ENCODE data around the gene PDXP. TPM values are rescaled to one million over a fixed set of nuclear protein-coding genes. Genes with fewer than 3 reads are reported as not detected.

The PDXP gene
- total and polyA plus RNA-seq, 11 donors: 12.8 to 36.4 (median 25.9) TPM

DNA sequence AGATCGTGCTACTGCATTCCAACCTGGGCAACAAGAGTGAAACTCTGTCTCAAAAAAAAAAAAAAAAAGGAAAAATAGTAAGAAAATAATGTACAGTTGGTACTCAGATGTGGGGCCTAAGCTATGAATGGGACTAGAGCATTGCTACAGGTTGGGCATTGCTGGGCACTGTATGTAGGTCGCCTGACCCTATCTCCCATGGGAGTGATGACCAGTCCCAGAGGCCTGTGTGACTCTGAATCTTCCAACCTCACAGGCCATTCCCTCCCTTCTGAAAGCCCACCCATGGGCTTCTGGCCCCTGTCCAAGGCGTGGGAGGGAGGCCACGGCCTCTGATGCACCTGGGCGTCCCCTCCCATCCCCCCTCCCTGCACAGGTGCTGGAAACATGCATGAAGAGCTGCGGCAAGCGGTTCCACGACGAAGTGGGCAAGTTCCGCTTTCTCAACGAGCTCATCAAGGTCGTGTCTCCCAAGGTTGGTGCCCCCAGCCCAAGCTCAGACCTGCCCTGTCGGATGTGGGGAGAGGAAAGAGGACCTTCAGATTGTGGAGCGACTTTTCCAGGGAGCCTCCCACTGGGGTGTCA is 40.4 kb upstream of the PDXP start:
- no peaks in the 10 kb centered on the region for H3K27me3 ChIP-seq
- H3K4me1 ChIP-seq: peaks cover 0 to 9% (median 0%) of the 10 kb centered on the region in 12 donors
- H3K27ac ChIP-seq: no peak overlapping the region
- H3K9me3 ChIP-seq: no peaks in the 10 kb centered on the region
- ATAC-seq (no peak), DNase-seq (no peak)
- TF ChIP-seq POLR2A (IDR thresholded peaks at IDR 0.05) (no peak), CTCF (IDR thresholded peaks at IDR 0.05) (no peak)
- H3K36me3 ChIP-seq: peaks cover 0 to 92% (median 77%) of the 10 kb centered on the region in 9 donors
- H3K4me3 ChIP-seq: no peak overlapping the region
- 86 to 92% (median 91%) methylated on average over 14 of the region's 14 CpGs for WGBS, 4 donors
- intact Hi-C loops (cut with DNase I): no loop called here

GRCh38 chr22:37618674-37619073 is 39.8 kb upstream of the PDXP start:
- Histone ChIP-seq H3K4me3 (no peak overlapping the region), H3K4me1 (peaks cover 0 to 8% (median 4%) of the 10 kb centered on the region in 12 donors), H3K9me3 (no peaks in the 10 kb centered on the region), H3K27ac (no peak overlapping the region), H3K27me3 (no peaks in the 10 kb centered on the region), H3K36me3 (peaks cover 0 to 96% (median 80%) of the 10 kb centered on the region in 9 donors)
- intact Hi-C loops (cut with DNase I): no loop called here
- DNase-seq (no peak), ATAC-seq (no peak)
- 91 to 93% (median 93%) methylated on average over 3 to 6 of the region's 6 CpGs for WGBS, 4 donors
- TF ChIP-seq POLR2A (IDR thresholded peaks at IDR 0.05): no peak
- no peak for TF ChIP-seq CTCF (IDR thresholded peaks at IDR 0.05)

DNA sequence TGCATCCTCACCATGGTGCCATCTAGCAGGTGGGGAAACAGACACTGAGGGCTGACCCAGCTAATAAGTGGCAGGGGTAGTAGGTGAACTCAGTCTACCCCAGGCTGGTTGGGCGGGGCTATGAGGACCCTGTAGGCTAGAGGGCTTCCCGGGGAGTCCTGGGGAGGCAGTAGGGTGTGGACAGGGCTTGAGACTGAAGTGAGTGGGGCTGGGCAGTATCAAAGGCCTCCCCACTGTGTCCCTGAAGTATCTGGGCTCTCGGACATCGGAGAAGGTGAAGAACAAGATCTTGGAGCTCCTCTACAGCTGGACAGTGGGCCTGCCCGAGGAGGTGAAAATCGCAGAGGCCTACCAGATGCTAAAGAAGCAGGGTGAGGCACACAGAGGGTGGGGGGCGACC is 38.5 kb upstream of the PDXP start:
- no peak for ATAC-seq
- intact Hi-C loops (cut with DNase I): loop anchor here in 4 of 10 donors (5.0 kb wide), 2 partner anchors 62 to 172 kb away; no protein-coding TSS in a partner anchor
- no peak for TF ChIP-seq POLR2A (IDR thresholded peaks at IDR 0.05)
- no peak for TF ChIP-seq CTCF (IDR thresholded peaks at IDR 0.05)
- Histone ChIP-seq H3K27ac (no peak overlapping the region), H3K4me1 (peaks cover 0 to 10% (median 7%) of the 10 kb centered on the region in 12 donors), H3K4me3 (no peak overlapping the region), H3K36me3 (peaks cover 0 to 96% (median 73%) of the 10 kb centered on the region in 9 donors), H3K27me3 (no peaks in the 10 kb centered on the region), H3K9me3 (no peaks in the 10 kb centered on the region)
- WGBS, 4 donors: 84 to 93% (median 91%) methylated on average over 6 to 7 of the region's 7 CpGs
- DNase-seq: no peak

DNA sequence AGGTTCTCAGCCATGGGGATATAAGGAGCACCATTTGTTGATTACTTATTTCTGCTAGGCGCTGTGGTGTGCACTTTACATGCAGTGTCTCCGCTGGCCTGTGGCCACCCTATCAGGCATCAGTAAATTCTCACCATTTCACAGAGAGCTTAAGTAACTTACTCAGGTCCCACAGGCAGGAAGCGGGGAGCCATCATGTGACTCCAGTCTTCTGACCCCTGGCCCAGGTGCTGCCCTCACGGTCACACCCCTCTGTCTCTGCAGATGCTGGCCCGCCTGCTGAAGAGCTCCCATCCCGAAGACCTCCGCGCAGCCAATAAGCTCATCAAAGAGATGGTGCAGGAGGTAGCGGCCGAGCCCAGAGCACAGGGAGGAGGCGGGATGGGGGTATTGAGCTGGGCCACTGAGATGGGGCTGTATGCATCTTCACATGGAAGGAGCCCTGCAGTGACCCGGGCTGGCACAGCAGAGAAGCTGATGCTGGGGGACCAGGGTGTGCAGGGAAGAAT is 37.1 kb upstream of the PDXP start:
- TF ChIP-seq POLR2A (IDR thresholded peaks at IDR 0.05) (no peak), CTCF (IDR thresholded peaks at IDR 0.05) (no peak)
- ATAC-seq (no peak), DNase-seq (no peak)
- Histone ChIP-seq H3K4me1 (peaks cover 0 to 22% (median 14%) of the 10 kb centered on the region in 12 donors), H3K27ac (no peak overlapping the region), H3K9me3 (no peaks in the 10 kb centered on the region), H3K36me3 (peaks cover 0 to 95% (median 66%) of the 10 kb centered on the region in 9 donors), H3K27me3 (no peaks in the 10 kb centered on the region), H3K4me3 (no peak overlapping the region)
- WGBS, 4 donors: 92 to 94% (median 93%) methylated on average over 7 to 12 of the region's 12 CpGs
- intact Hi-C loops (cut with DNase I): loop anchor here in 4 of 10 donors (5.0 kb wide), 2 partner anchors 61 to 171 kb away; no protein-coding TSS in a partner anchor
